WI38 (cell line): Measurements from ENCODE around the gene SECISBP2.

ENCODE experiments used
- H3K4me3 ChIP-seq: 2 replicates; pipeline ENCODE4 v1.5.1; 2011; ENCODE audit warnings: low read depth, mild to moderate bottlenecking, control low read depth, low read length
- TF ChIP-seq, protein P1 (sequence below): IDR thresholded peaks from 2 replicates; pipeline ENCODE4 v1.5.1; 2012; ENCODE audit warnings: low read depth, mild to moderate bottlenecking, control low read depth, low read length

The SECISBP2 gene

DNA sequence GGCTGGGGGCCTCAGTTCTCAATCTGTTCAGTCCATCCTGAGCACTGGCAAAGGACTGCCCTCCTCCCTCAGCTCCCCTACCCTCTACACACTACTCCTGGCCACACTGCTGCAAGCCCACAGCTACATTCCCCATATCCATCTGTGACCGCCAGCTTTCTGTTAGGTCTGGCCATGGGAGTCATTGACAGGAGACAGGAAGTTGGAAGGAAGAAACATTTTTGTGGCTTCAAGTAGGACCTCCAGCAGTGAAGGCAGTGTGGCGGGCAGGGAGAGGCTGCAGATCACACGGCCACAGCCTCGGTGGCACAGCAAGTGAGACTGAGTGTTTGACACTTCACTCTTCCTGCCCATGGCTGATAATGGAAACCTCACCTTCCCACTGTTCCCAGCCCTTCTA, 55.9 kb downstream of the SECISBP2 start:
- H3K4me3 ChIP-seq: no peak overlapping the region
- TF ChIP-seq, protein P1, sequence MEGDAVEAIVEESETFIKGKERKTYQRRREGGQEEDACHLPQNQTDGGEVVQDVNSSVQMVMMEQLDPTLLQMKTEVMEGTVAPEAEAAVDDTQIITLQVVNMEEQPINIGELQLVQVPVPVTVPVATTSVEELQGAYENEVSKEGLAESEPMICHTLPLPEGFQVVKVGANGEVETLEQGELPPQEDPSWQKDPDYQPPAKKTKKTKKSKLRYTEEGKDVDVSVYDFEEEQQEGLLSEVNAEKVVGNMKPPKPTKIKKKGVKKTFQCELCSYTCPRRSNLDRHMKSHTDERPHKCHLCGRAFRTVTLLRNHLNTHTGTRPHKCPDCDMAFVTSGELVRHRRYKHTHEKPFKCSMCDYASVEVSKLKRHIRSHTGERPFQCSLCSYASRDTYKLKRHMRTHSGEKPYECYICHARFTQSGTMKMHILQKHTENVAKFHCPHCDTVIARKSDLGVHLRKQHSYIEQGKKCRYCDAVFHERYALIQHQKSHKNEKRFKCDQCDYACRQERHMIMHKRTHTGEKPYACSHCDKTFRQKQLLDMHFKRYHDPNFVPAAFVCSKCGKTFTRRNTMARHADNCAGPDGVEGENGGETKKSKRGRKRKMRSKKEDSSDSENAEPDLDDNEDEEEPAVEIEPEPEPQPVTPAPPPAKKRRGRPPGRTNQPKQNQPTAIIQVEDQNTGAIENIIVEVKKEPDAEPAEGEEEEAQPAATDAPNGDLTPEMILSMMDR: no peak

DNA sequence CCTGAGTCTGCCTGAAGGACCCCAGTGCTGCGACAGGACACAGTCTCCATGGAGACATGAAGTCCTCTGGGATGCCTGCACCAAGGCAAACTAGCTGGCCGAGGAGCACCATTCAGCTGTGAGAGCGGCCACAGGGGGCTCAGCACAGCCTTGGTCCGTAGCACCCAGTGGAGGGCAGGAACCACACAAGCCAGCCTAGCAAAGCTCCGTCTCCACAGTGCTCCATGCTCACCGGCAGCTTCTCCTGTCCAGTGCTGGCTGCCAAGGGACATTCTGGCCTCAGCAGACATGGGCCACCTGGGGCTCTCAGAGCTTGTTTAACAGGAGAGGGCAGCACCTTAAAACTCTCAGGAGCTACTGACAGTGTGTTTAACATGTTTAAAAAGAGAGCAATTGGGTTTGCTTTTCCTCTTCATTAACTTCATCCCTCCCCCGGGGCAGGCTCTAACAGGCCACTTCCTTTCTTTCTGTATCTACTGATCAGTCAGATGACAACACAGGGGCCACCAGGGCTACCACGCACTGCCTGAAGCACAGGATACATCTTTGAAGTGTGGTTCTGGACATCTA, 57.0 kb downstream of the SECISBP2 start:
- no peak overlapping the region for H3K4me3 ChIP-seq
- TF ChIP-seq, protein P1: no peak

DNA sequence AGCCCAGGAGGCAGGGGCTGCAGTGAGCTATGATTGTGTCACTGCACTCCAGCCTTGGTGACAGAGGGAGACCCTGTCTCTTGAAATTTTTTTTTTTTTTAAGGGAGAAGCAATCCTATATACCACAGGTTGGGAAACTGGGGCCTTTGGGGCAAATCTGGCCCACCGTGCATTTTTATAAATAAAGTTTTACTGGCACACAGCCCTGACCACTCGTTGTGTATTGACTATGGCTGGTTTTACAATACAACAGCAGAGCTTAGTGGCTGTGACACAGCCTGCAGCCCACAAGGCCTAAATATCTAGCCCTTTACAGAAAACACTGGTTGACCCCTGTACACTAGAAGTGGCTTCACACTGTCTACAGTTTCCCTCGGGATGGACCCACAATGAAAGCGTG, 58.0 kb downstream of the SECISBP2 start:
- no peak overlapping the region for H3K4me3 ChIP-seq

DNA sequence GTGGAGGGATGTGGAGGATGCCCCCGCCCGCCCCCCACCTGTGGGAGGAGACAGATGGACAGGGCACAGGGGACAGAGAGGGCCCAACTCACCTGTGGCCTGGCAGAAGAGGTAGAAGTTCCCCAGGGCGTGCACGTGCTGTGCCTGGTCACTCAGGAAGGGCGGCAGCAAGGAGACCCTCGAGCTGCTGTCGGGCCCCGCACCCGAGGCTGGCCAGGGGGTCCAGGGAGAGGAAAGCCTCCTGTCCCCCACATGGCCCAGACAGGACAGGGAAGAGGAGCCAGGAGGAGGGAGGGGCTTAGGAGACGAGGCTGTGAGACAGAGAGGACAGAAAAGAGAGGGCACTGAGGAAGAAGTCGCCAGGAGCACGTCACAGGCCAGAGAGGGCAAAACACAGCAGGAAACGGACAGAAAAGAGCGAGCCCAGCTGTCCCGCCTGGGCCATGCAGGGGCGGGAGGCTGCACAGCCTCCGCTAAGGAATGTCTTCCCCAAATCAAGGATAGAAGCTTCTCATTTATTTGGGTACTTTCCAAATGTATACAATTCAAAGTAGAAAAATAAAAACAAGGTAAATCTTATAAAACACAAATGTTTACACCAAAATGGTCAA, 58.5 kb downstream of the SECISBP2 start:
- TF ChIP-seq, protein P1: no peak
- H3K4me3 ChIP-seq: no peak overlapping the region

More for the DNA sequence above, 58.0 kb downstream of the SECISBP2 start:
- TF ChIP-seq, protein P1: no peak

DNA sequence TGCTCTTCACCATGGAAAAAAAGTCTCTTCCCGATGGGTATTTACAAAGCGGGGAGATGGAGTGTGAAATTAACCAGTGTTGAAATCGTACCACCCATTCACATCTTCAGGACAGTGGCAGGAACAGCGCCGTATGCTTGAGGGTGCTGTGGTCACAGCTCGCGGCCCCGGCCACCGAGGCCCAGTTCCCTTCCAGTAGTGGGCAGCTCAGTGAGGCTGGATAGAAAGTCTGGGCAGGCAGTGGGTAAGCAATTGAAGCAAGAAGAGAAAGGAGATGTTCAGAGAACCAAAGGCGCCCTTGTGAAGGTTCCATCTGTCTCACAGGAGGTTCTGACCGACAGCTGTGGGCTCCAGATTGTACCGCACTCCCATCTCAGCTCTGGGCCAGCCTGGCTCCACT, 59.1 kb downstream of the SECISBP2 start:
- H3K4me3 ChIP-seq: no peak overlapping the region
- TF ChIP-seq, protein P1: no peak

DNA sequence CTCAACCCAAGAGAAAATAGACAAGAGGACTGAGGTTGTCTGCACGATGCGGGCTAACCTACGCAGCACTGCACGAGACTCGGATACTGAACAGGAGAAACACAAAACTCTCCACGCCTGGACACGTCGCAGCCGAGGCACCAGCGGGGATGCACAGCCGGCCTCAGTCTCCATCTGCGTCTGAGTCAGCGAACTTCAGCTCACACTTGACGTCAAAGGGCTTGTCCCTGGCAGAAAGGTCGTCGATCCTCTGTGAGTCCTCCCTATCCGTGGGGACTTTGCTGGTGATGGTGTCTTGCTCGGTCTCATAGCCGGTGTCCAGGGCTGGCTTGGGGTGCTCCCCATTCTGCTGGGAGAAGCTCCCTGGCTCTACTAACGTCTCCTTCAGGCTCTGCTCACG, 60.2 kb downstream of the SECISBP2 start:
- TF ChIP-seq, protein P1: no peak
- no peak overlapping the region for H3K4me3 ChIP-seq

DNA sequence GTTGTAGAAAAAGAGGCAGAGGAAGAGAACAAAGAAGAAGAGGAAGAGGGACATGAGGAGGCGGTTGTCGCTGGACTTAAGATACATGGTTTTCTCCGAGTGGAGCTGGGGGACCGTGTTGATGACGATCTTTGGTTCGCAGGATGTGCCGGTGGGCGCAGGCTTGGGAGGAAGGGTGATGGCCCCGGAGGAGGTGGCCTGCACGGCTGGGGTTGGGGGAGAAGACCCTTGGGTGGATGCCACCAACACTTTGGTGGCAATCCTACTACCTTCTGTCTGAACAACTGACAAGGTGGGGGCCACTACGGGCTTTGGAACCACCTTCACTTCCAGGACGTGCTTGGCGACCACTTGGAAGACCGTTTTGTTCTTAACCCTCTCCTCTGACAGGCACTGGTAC, 60.7 kb downstream of the SECISBP2 start:
- TF ChIP-seq, protein P1: no peak
- H3K4me3 ChIP-seq: no peak overlapping the region
